Upper lobe of left lung (tissue), 6 donors: Measurements from ENCODE around the gene CARD11. TPM values are rescaled to one million over a fixed set of nuclear protein-coding genes. Genes with fewer than 3 reads are reported as not detected.
A peak's percentile ranks its signal among the peaks of the same experiment; 100 is the strongest.

Experiments
- ATAC-seq, 2 donors: fragments of 200-7000 bp; cut with Tn5 transposase; one replicate each; pipeline ENCODE4 v1.9.1; 2022; ENCODE audit warnings: mild to moderate bottlenecking in 2 of 2, moderate library complexity in 2 of 2; ENCODE audit not compliant: low FRiP score in 2 of 2
- DNase-seq, 2 donors: peaks; one replicate each; pipeline ENCODE4 v3.0.0-alpha.2; 2019 to 2020
- H3K27ac ChIP-seq, 4 donors: fragments of 200-600 bp; sonication (generic); one replicate each; pipeline ENCODE4 v1.5.1; 2016 to 2019
- H3K27me3 ChIP-seq, 4 donors: fragments of 200-600 bp; sonication (generic); one replicate each; pipeline ENCODE4 v1.5.1; 2017 to 2019
- H3K36me3 ChIP-seq, 4 donors: fragments of 200-600 bp; sonication (generic); one replicate each; pipeline ENCODE4 v1.5.1; 2016 to 2019
- H3K4me1 ChIP-seq, 4 donors: fragments of 200-600 bp; sonication (generic); one replicate each; pipeline ENCODE4 v1.5.1; 2018 to 2019
- H3K4me3 ChIP-seq, 4 donors: fragments of 200-600 bp; sonication (generic); one replicate each; pipeline ENCODE4 v1.5.1; 2017 to 2019; ENCODE audit warnings: mild to moderate bottlenecking in 2 of 4, moderate library complexity in 1 of 4
- H3K9me3 ChIP-seq, 4 donors: fragments of 200-600 bp; sonication (generic); one replicate each; pipeline ENCODE4 v1.5.1; 2018 to 2019
- CTCF ChIP-seq, 6 experiments: fragments of 450-650 bp in 4 of 6; fragments of 200-600 bp in 2 of 6; sonication (generic) in 2 of 6; IDR thresholded peaks; one replicate each; pipeline ENCODE4 v1.5.1; 2016 to 2019; ENCODE audit warnings: antibody characterized with exemption in 6 of 6
- EP300 ChIP-seq, 4 donors: sonication (generic); formaldehyde crosslinking; IDR thresholded peaks; one replicate each; pipeline ENCODE4 v1.5.1; 2017; ENCODE audit warnings: antibody characterized with exemption in 4 of 4, control low read depth in 2 of 4
- POLR2A ChIP-seq, 4 donors: fragments of 450-650 bp; IDR thresholded peaks; one replicate each; pipeline ENCODE4 v1.5.1; 2016 to 2017; ENCODE audit warnings: antibody characterized with exemption in 4 of 4, mild to moderate bottlenecking in 2 of 4
- POLR2AphosphoS5 ChIP-seq, 2 donors: sonication (generic); formaldehyde crosslinking; IDR thresholded peaks; one replicate each; pipeline ENCODE4 v1.5.1; 2017; ENCODE audit warnings: antibody characterized with exemption in 2 of 2
- WGBS, 2 donors: methylation state at CpG; one replicate each; pipeline ENCODE4 v1.1.5; 2017 to 2018; 5-methylcytosine and 5-hydroxymethylcytosine counted together
- total RNA-seq, 6 donors: library from RNA; depleted of rRNA in 4 of 6; stranded (reverse); fragments of >200 nt in 4 of 6; gene quantifications; one replicate each; pipeline versions ENCODE4 v1.1.0 to v1.2.1, GENCODE V29; 2016 to 2021
- donor health status: DM: no; HTN: no; CAD: no; lungs with moderate emphysema.
- donor health status: DM: no; HTN: yes; CAD: no; lungs with severe emphysema.

The CARD11 gene
- total RNA-seq, 6 donors from 2014 or later, result 2.8 to 16.8 (median 6.8) TPM

- peak overlapping the region in 2 of 4 donors; percentile 30 to 36 for H3K4me3 ChIP-seq
- no peak overlapping the region for H3K27ac ChIP-seq
- no peaks in the 10 kb centered on the region for H3K27me3 ChIP-seq
- peak in 1 of 2 donors; percentile 33 for DNase-seq
- no peak for TF ChIP-seq EP300 (IDR thresholded peaks at IDR 0.05)
- no peak for TF ChIP-seq POLR2A (IDR thresholded peaks at IDR 0.05)
- no peak for TF ChIP-seq POLR2AphosphoS5 (IDR thresholded peaks at IDR 0.05)
- no peak for TF ChIP-seq CTCF (IDR thresholded peaks at IDR 0.05)
- no peaks in the 10 kb centered on the region for H3K36me3 ChIP-seq
- no peak for ATAC-seq
- no peaks in the 10 kb centered on the region for H3K9me3 ChIP-seq
- H3K4me1 ChIP-seq, result peaks cover 5 to 16% (median 13%) of the 10 kb centered on the region in 4 donors
- 40 to 55% methylated on average over 13 of the region's 13 CpGs for WGBS, 2 donors
Measured at GRCh38 chr7:2979201-2979631, 64.5 kb downstream of the CARD11 start.

- DNase-seq, result peak; percentile 88 to 89
- H3K27ac ChIP-seq, result no peak overlapping the region
- TF ChIP-seq POLR2A (IDR thresholded peaks at IDR 0.05), result no peak
- no peak for TF ChIP-seq EP300 (IDR thresholded peaks at IDR 0.05)
- TF ChIP-seq CTCF (IDR thresholded peaks at IDR 0.05), result no peak
- no peak for TF ChIP-seq POLR2AphosphoS5 (IDR thresholded peaks at IDR 0.05)
- WGBS, 2 donors, result 5 to 6% methylated on average over 13 to 15 of the region's 15 CpGs
- no peaks in the 10 kb centered on the region for H3K27me3 ChIP-seq
- peaks cover 5 to 16% (median 13%) of the 10 kb centered on the region in 4 donors for H3K4me1 ChIP-seq
- ATAC-seq, result peak; percentile 49 to 75
- H3K36me3 ChIP-seq, result no peaks in the 10 kb centered on the region
- no peaks in the 10 kb centered on the region for H3K9me3 ChIP-seq
- peak overlapping the region in 3 of 4 donors; percentile 6 to 36 (median 30) for H3K4me3 ChIP-seq
Measured at GRCh38 chr7:2978408-2978807, 65.3 kb downstream of the CARD11 start.

GRCh38 chr7:2975821-2976371 is 67.8 kb downstream of the CARD11 start:
- WGBS, 2 donors, result 67 to 74% methylated on average over 9 to 11 of the region's 11 CpGs
- H3K27ac ChIP-seq, result no peak overlapping the region
- H3K36me3 ChIP-seq, result no peaks in the 10 kb centered on the region
- peaks cover 5 to 16% (median 13%) of the 10 kb centered on the region in 4 donors for H3K4me1 ChIP-seq
- DNase-seq (no peak), ATAC-seq (no peak)
- H3K4me3 ChIP-seq, result no peak overlapping the region
- no peaks in the 10 kb centered on the region for H3K9me3 ChIP-seq
- TF ChIP-seq POLR2AphosphoS5 (IDR thresholded peaks at IDR 0.05) (no peak), POLR2A (IDR thresholded peaks at IDR 0.05) (no peak), EP300 (IDR thresholded peaks at IDR 0.05) (no peak), CTCF (IDR thresholded peaks at IDR 0.05) (no peak)
- H3K27me3 ChIP-seq, result no peaks in the 10 kb centered on the region

GRCh38 chr7:2974093-2974819 is 69.4 kb downstream of the CARD11 start:
- no peak overlapping the region for H3K27ac ChIP-seq
- WGBS, 2 donors, result 89 to 92% methylated on average over 13 of the region's 13 CpGs
- H3K36me3 ChIP-seq, result no peaks in the 10 kb centered on the region
- no peaks in the 10 kb centered on the region for H3K27me3 ChIP-seq
- H3K4me1 ChIP-seq, result peaks cover 5 to 10% (median 7%) of the 10 kb centered on the region in 4 donors
- TF ChIP-seq POLR2A (IDR thresholded peaks at IDR 0.05) (no peak), POLR2AphosphoS5 (IDR thresholded peaks at IDR 0.05) (no peak), CTCF (IDR thresholded peaks at IDR 0.05) (no peak), EP300 (IDR thresholded peaks at IDR 0.05) (no peak)
- H3K4me3 ChIP-seq, result no peak overlapping the region
- DNase-seq, result peak in 1 of 2 donors; percentile 10
- no peak for ATAC-seq
- H3K9me3 ChIP-seq, result no peaks in the 10 kb centered on the region
